ENCODE results near the gene CDH3.

CDH3 gene

GRCh38 chr16:68739964-68740627, 95.0 kb downstream of the CDH3 start:
- Histone ChIP-seq H3K9ac (ENCODE audit: low read depth, low read length, poor library complexity, severe bottlenecking) (no peak overlapping the region), H3K9me2 (replicated peaks; ENCODE audit: low read depth, low read length) (no peaks in the 10 kb centered on the region), H3K79me2 (ENCODE audit: insufficient read depth, low read length) (no peaks in the 10 kb centered on the region), H3K4me1 (ENCODE audit: insufficient read depth, low read length, poor library complexity, severe bottlenecking) (no peaks in the 10 kb centered on the region), H3K9me3 (ENCODE audit: insufficient read depth, low read depth, low read length) (no peaks in the 10 kb centered on the region), H3K36me3 (ENCODE audit: insufficient read depth, low read length) (no peaks in the 10 kb centered on the region), H3K27me3 (ENCODE audit: insufficient read depth, low read length, poor library complexity, severe bottlenecking) (no peaks in the 10 kb centered on the region), H2AFZ (ENCODE audit: low read length) (no peak overlapping the region), H3F3A (ENCODE audit: low read depth) (no peaks in the 10 kb centered on the region), H4K20me1 (ENCODE audit: insufficient read depth, low read length, poor library complexity, severe bottlenecking) (no peaks in the 10 kb centered on the region), H3K4me3 (ENCODE audit: low read length, poor library complexity, severe bottlenecking) (no peak overlapping the region), H3K4me2 (ENCODE audit: low read depth, low read length, poor library complexity, severe bottlenecking) (no peak overlapping the region)
- TF ChIP-seq CTCF (conservative IDR thresholded peaks at IDR 0.05; ENCODE audit: low read length), result no peak
- TF ChIP-seq EZH2phosphoT487 (IDR thresholded peaks at IDR 0.05; ENCODE audit: borderline replicate concordance), result no peak

GRCh38 chr16:68740628-68741346, 95.7 kb downstream of the CDH3 start:
- no peak overlapping the region for H3K4me3 ChIP-seq (ENCODE audit: low read length, poor library complexity, severe bottlenecking)
- H3K4me2 ChIP-seq (ENCODE audit: low read depth, low read length, poor library complexity, severe bottlenecking), result no peak overlapping the region

GRCh38 chr16:68743664-68744063, 98.6 kb downstream of the CDH3 start:
- no peaks in the 10 kb centered on the region for H3K9me2 ChIP-seq (replicated peaks; ENCODE audit: low read depth, low read length)
- H3K9me3 ChIP-seq (ENCODE audit: insufficient read depth, low read depth, low read length), result no peaks in the 10 kb centered on the region
- H3K4me1 ChIP-seq (ENCODE audit: insufficient read depth, low read length, poor library complexity, severe bottlenecking), result no peaks in the 10 kb centered on the region
- no peak overlapping the region for H3K4me2 ChIP-seq (ENCODE audit: low read depth, low read length, poor library complexity, severe bottlenecking)
- no peak overlapping the region for H2AFZ ChIP-seq (ENCODE audit: low read length)
- no peak overlapping the region for H3K4me3 ChIP-seq (ENCODE audit: low read length, poor library complexity, severe bottlenecking)
- no peaks in the 10 kb centered on the region for H4K20me1 ChIP-seq (ENCODE audit: insufficient read depth, low read length, poor library complexity, severe bottlenecking)
- no peaks in the 10 kb centered on the region for H3F3A ChIP-seq (ENCODE audit: low read depth)
- no peaks in the 10 kb centered on the region for H3K79me2 ChIP-seq (ENCODE audit: insufficient read depth, low read length)
- no peak overlapping the region for H3K9ac ChIP-seq (ENCODE audit: low read depth, low read length, poor library complexity, severe bottlenecking)
- H3K36me3 ChIP-seq (ENCODE audit: insufficient read depth, low read length), result no peaks in the 10 kb centered on the region
- no peaks in the 10 kb centered on the region for H3K27me3 ChIP-seq (ENCODE audit: insufficient read depth, low read length, poor library complexity, severe bottlenecking)
- TF ChIP-seq EZH2phosphoT487 (IDR thresholded peaks at IDR 0.05; ENCODE audit: borderline replicate concordance), result no peak
- no peak for TF ChIP-seq CTCF (conservative IDR thresholded peaks at IDR 0.05; ENCODE audit: low read length)

More at GRCh38 chr16:68740628-68741346, 95.7 kb downstream of the CDH3 start:
- Histone ChIP-seq H3K36me3 (ENCODE audit: insufficient read depth, low read length) (no peaks in the 10 kb centered on the region), H3K4me1 (ENCODE audit: insufficient read depth, low read length, poor library complexity, severe bottlenecking) (no peaks in the 10 kb centered on the region), H3K9me2 (replicated peaks; ENCODE audit: low read depth, low read length) (no peaks in the 10 kb centered on the region), H3K9me3 (ENCODE audit: insufficient read depth, low read depth, low read length) (no peaks in the 10 kb centered on the region), H3K27me3 (ENCODE audit: insufficient read depth, low read length, poor library complexity, severe bottlenecking) (no peaks in the 10 kb centered on the region), H3K79me2 (ENCODE audit: insufficient read depth, low read length) (no peaks in the 10 kb centered on the region), H2AFZ (ENCODE audit: low read length) (no peak overlapping the region), H4K20me1 (ENCODE audit: insufficient read depth, low read length, poor library complexity, severe bottlenecking) (no peaks in the 10 kb centered on the region), H3K9ac (ENCODE audit: low read depth, low read length, poor library complexity, severe bottlenecking) (no peak overlapping the region), H3F3A (ENCODE audit: low read depth) (no peaks in the 10 kb centered on the region)
- no peak for TF ChIP-seq EZH2phosphoT487 (IDR thresholded peaks at IDR 0.05; ENCODE audit: borderline replicate concordance)

All from Loucy (cell line).